AG20443 (cell line): ENCODE measurements around the gene TNFRSF6B.

ENCODE experiments used
- DNase-seq: peaks from one replicate; pipeline ENCODE4 v3.0.0; 2012; ENCODE audit warnings: low spot score, mixed read lengths

Gene TNFRSF6B

GRCh38 chr20:63737945-63738686, 41.7 kb downstream of the TNFRSF6B start:
- no peak for DNase-seq

DNA sequence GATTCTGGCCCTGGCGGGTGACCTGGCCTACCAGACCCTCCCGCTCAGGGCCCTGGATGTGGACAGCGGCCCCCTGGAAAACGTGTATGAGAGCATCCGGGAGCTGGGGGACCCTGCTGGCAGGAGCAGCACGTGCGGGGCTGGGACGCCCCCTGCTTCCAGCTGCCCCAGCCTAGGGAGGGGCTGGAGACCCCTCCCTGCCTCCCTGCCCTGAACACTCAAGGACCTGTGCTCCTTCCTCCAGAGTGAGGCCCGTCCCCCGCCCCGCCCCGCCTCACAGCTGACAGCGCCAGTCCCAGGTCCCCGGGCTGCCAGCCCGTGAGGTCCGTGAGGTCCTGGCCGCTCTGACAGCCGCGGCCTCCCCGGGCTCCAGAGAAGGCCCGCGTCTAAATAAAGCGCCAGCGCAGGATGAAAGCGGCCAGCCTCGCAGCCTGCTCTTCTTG, 42.3 kb downstream of the TNFRSF6B start:
- DNase-seq, result no peak

GRCh38 chr20:63739130-63740069, 42.9 kb downstream of the TNFRSF6B start, which contains the start of gene SLC2A4RG:
SLC2A4RG (plus strand) TSS chr20:63739776; CDS start chr20:63739913, 137 bp downstream.
- peak; percentile 100 for DNase-seq

DNA sequence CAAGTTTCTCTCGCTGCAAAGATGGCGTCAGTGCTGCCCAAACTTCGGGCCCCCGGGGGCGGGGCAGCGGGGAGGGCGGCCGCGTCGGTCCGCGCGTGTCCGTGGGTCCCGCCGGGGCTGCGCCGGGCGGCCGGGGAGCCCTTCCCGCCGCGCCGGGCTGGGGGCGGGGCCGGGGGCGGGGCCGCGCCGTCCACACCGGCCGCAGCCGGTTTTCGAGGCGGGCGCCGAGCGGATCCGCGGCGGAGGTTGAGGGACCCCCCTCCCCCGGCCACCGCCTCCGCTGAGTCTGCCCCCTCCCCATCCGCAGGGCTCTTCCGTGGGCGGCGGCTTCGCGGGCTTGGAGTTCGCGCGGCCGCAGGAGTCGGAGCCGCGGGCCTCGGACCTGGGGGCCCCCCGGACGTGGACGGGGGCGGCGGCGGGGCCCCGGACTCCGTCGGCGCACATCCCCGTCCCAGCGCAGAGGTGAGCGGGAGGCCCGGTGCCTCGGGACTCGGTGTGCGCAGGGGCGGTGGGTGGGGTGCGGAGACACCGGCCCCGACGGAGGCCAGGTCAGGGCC, 43.7 kb downstream of the TNFRSF6B start:
- peak; percentile 87 for DNase-seq

GRCh38 chr20:63740627-63741353, 44.3 kb downstream of the TNFRSF6B start:
- DNase-seq, result peak; percentile 97

DNA sequence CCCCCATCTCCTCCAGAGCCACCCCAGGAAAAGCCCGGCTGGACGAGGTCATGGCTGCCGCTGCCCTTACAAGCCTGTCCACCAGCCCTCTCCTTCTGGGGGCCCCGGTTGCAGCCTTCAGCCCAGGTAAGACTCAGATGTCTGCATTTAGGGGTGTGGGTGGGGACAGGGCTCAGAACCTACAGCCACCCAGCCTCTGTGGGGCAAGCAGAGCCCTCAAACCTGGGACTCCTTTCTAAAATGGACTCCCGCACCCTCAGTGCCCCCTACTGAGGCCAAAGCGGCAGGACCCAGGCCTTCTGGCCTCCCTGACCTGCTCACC, 44.9 kb downstream of the TNFRSF6B start:
- DNase-seq, result no peak

GRCh38 chr20:63741676-63742380, 45.4 kb downstream of the TNFRSF6B start:
- no peak for DNase-seq

DNA sequence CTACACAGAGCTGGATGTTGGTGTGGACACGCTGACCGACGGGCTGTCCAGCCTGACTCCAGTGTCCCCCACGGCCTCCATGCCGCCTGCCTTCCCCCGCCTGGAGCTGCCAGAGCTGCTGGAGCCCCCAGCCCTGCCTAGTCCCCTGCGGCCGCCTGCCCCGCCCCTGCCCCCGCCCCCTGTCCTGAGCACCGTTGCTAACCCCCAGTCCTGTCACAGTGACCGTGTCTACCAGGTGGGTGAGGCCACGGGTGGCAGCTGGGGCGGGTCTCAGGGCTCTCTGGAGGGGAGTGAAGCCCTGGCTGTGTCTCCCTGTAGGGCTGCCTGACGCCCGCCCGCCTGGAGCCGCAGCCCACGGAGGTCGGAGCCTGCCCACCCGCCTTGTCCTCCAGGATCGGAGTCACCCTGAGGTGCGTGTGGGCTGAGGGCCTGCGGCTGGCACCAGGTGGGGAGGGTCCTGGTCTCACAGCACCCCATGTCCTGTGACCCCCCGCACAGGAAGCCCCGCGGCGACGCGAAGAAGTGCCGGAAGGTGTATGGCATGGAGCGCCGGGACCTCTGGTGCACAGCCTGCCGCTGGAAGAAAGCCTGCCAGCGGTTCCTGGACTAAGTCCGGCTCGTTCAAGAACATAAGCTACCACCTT, 46.1 kb downstream of the TNFRSF6B start:
- no peak for DNase-seq

DNA sequence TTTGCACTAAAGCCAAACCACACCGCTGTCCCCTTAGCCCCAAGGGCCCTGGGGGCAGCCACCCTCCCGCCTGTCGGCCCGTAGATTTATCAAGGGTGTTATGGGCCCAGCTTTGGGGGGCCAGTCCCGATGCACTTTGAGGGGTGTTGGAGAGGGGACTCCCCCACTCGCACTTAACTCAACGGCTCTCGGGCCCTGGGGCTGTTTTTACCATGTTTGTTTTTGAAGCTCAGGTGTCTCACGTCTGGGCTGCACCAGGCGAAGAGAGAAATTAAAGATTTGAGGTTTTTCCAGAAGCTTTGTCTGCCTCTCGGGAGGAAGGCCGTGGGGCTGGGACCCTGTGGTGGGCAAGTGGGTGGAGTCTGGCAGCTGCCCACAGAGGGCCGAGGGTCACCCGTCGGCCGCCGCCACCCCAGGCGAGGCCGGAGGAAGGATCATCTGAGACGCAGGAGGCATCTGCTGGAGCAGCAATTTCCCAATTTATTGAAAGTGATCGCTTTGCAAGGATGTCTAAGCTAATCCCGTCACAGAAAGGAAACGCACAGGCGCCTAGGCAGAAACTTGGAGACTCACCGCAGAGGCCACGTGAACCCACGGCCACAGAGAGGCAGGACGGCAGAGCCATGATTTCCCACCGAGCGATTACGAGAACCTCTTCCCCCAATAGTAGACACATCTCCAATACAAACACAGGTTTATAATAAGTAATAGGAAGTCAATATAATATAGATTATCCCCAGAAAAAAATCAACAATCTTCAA, 46.9 kb downstream of the TNFRSF6B start:
- no peak for DNase-seq

GRCh38 chr20:63744158-63744557, 47.7 kb downstream of the TNFRSF6B start:
- no peak for DNase-seq

GRCh38 chr20:63744574-63745423, 48.3 kb downstream of the TNFRSF6B start:
- no peak for DNase-seq

DNA sequence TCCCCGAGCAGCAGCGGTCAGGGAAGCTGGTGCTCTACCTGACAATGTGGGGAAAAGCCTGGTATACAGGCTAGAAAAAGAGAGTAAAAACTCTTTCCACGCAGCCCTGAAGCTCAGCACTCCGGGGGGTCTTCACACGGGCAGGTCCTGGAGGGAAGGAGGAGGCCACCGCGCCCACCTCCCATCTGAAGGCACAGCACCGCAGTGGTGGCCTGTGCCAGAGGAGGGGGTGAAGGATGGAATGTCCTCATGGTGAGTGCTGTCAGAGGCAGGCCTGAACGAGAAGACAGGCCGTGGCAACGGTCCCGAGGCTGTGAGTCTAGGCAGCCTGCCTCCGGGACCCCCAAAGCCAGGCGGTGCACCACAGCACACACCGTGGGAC, 49.0 kb downstream of the TNFRSF6B start:
- DNase-seq, result no peak

DNA sequence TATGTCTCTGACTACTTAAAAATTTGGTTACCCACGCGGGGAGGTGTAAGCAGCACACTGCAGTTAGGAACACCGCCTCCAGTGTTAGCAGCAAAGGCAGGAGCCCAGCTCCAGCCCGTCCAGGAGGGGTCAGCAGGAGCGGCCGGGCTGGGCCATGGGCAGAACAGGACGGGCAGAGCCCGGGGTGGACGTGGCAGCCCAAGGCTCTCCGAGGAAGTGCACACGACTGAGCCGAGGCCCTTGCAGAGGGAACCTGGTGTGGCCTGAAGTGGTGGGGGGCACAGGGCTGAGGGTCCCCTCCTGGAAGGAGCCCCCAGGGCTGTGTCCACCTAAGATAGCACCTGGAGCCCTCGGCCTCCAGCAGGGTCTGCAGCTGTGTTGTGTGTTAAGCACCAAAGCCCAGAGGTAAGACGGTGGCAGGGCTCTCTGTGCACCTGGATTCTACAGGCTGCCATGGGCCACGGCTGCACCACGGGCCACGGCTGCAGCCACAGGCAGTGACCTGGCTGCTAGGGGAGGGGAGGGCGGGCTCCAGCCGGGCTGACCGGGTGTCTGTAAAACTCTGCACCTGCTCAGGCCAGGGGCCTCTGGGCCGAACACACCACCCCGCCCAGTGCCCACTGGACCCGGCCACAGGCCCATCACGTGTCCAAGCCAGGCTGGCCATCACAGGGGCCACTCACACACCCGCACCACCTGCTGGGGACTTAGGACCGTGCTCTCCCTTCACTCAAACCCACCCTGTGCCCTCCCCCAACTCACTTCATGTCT, 49.7 kb downstream of the TNFRSF6B start:
- DNase-seq, result no peak

GRCh38 chr20:63746751-63747315, 50.4 kb downstream of the TNFRSF6B start:
- DNase-seq, result no peak

DNA sequence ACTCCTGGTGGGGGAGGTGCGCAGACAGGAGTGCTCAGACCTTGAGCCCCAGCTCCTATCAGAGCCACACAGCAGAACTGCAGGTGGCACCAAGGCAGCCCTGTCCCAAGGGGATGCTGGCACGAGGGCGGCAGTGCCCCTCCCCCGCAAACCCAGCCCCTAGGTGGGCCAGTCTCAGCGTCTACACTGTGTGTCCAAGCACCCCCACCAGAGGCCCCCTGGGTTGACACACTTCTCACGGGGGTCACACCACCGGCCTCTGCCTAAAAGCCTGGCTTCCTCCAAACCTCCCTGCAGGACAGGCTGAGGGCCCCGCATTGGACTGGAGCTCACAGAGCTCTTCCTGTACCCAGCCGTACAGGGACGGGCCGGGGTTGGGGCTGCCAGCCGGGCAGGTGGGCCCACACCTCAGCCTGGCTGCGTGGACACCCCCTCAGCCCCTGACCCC, 51.2 kb downstream of the TNFRSF6B start:
- DNase-seq, result peak; percentile 14
